Inflammatory macrophage (primary cell): ENCODE data around the gene ARHGAP23.

ENCODE experiments used
- DNase-seq, 2 donors: peaks; one replicate each; pipeline ENCODE4 v3.0.0-alpha.2; 2020 to 2022

The ARHGAP23 gene

DNA sequence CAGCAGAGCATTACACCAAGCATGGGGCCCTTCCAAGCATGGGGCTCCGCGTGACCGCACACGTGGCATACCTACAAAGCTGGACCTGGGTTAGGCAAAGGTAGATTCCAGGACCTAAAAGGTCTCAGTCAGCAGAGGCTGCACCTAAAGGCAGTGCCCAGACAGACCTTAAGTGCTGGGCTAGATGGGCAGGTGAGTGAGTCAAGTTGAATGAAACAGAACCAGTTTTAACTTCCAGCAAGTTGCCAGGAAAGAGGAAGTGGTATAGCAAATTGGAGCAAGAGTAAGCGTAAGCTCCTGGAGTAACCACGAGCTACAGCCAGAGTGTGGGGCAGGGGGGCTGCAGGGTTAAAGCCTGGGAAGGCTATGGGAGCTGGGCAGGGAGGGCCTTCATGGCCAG is 128.0 kb downstream of the ARHGAP23 start:
- DNase-seq = peak; percentile 45

GRCh38 chr17:38557396-38557795 is 129.1 kb downstream of the ARHGAP23 start:
- no peak for DNase-seq

GRCh38 chr17:38557836-38558727 is 129.8 kb downstream of the ARHGAP23 start:
- peak; percentile 90 to 92 for DNase-seq

DNA sequence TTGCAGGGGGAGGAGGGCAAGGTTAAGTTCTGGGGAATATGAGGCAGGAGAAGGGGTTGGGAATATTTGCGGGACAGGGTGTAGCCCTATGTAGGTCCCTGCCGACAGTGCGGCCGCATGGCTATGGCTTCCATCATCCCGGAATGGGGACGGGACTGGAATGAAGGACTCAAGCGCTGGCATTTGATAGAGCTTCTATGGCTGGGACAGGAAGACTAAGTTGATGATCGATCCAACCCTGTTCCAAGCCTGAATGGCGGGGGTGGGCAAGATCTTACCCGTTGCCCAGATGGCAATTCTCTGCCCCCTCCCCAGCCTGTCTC is 130.4 kb downstream of the ARHGAP23 start:
- no peak for DNase-seq

- DNase-seq = peak; percentile 87 to 93
These were observed 131.0 kb downstream of the ARHGAP23 start for GRCh38 chr17:38559051-38559879.

GRCh38 chr17:38559880-38560230 is 131.6 kb downstream of the ARHGAP23 start:
- DNase-seq = no peak

DNA sequence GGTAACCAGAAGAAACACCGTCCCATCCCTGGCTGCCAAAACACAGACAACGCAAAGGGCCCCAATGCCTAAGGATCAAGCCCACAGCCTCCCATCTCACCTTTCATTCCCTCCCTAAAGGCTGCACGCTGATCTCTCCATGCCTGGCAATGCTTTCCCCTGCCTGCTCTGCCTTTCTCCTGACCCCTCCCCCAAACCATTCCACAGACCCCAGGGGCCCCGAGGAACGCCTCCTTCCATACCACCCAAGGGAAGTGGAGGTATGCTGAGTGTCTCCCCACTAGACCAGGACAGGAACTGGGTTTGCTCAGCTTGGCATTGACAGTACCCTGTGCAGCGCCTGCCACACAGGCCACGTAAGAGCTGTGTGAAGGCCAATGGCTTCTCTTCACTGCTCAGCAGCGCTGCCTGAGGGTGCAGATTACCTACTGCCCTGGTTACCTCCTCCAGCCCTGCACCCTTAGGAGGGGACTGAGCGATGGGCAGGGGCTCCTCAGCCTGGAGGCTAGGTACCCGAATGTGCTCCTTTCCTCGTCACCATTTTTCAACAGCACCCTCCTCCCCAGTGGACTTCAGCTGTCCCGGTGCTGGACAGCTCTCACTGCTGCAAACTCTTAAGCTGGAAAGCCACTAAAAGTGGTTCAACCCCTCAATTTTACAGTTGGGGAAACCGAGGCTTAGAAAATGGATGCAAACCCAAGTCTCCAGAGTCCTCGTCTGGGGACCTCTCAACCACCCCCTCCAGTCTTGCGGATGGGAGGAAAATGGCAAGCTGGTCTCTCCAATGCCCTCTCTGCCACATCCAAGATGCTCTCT is 132.4 kb downstream of the ARHGAP23 start:
- DNase-seq = peak; percentile 12 to 28

DNA sequence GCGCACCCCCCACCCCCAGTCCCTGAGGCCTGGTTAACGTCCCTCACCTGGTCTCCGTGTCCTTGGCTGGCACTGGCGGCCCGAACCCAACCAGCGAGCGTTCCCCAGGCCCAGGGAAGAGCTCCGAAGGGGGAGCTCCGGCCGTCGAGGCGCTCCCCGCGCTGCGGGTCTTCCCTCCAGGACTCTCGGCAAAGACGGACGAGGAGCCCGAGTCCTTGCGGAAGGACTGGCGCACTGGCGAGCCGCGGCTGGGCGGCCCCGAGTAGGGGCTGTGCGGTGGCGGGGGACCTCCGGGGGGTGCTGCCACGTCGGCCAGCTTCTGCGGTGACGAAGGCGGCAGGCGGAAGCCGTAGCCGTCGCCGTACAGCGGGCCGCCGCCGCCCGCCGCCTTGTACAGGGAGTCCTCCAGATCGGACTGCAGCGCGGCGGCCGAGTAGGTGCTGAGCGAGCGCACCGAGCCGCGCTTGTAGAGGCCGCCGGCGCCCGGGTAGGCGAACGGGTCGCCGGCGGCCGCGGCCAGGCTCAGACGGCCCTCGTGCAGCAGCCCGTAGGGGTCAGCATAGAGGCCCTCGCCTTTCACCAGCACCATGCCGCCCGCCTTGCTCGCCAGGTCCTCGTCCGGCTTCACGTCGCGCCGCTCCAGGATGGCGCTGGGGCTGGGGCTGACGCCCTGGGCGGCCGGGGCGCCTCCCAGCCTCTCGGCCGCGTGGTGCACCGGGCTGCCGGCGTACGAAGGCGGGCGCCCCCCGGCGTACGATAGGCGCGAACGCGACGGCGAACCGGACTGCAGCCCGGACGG is 133.4 kb downstream of the ARHGAP23 start:
- DNase-seq = no peak
